ENCODE measurements around the gene PARD3.

DNA sequence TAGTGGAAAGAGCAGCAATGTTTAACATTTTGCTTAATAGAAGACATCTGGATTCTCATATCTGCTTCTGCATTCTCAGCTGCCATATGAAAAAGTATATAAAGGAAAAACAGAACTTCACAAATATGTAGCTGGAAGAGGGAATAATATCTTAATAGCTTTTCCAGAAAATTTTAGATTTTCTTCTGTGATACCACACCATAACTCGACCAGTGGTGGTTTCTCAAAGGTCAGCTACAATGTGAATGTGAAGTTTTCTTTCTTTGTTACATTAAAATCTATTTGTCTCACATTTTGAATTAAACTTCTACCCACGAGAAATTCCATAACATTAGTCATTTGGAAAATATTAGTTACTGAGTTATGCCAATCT is 339.8 kb downstream of the PARD3 start:
- TF ChIP-seq CTCF (IDR thresholded peaks at IDR 0.05) (no peak), POLR2A (IDR thresholded peaks at IDR 0.05) (no peak)
